Esophagus muscularis mucosa (tissue), 3 donors: Measurements from ENCODE around the gene IFT43.

ENCODE experiments used
- POLR2A ChIP-seq: fragments of 450-650 bp; IDR thresholded peaks from one replicate; pipeline ENCODE4 v1.6.1; 2017; ENCODE audit warnings: antibody characterized with exemption, moderate library complexity, mild to moderate bottlenecking, low read depth
- TF ChIP-seq, protein P1 (sequence below), 3 experiments: fragments of 200-600 bp in 2 of 3; fragments of 450-650 bp in 1 of 3; sonication (generic) in 2 of 3; IDR thresholded peaks; one replicate each; pipeline ENCODE4 v1.5.1; 2017 to 2019; ENCODE audit warnings: antibody characterized with exemption in 3 of 3, mild to moderate bottlenecking in 2 of 3, moderate library complexity in 1 of 3

DNA sequence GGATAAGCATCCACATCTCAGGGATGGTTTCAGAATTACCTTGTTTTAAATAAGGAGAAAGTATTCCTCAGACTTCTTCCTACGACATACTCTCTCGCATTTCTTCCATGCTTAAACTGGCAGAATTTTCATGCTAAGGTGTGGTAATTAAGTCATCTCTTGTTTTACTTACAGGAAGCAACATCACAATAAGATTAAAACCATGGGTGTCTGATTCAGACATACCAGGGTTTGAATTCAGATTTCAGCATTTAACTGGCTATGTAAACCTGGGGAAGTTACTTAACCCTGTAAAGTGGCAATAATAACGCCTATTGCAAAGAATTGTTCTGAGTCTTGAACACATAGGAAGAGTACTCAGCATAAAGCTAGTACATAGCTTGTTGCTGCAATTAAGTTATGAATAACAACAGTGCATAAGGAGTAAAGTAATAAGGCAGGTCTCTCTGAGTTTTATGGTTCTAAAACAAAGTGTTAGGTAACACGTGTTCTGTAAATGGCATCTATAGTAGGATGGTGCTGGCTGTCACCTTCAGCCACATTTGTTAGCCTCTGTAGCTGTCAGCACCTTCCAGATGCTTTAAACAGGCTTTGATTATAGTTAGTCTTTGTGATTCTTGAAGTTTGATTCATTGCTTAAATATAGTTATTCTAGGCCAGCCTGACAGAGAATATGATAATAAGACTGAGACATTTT lies 38.8 kb downstream of the IFT43 start:
- TF ChIP-seq POLR2A: no peak
- TF ChIP-seq, protein P1, sequence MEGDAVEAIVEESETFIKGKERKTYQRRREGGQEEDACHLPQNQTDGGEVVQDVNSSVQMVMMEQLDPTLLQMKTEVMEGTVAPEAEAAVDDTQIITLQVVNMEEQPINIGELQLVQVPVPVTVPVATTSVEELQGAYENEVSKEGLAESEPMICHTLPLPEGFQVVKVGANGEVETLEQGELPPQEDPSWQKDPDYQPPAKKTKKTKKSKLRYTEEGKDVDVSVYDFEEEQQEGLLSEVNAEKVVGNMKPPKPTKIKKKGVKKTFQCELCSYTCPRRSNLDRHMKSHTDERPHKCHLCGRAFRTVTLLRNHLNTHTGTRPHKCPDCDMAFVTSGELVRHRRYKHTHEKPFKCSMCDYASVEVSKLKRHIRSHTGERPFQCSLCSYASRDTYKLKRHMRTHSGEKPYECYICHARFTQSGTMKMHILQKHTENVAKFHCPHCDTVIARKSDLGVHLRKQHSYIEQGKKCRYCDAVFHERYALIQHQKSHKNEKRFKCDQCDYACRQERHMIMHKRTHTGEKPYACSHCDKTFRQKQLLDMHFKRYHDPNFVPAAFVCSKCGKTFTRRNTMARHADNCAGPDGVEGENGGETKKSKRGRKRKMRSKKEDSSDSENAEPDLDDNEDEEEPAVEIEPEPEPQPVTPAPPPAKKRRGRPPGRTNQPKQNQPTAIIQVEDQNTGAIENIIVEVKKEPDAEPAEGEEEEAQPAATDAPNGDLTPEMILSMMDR (IDR thresholded peaks at IDR 0.05): no peak
